Measurements from ENCODE around the gene NRP2.

- no peak for TF ChIP-seq GABPA (IDR thresholded peaks at IDR 0.05; ENCODE audit: low read depth, low read length)
- TF ChIP-seq GABPA (CRISPR knock-in tag; IDR thresholded peaks at IDR 0.05; ENCODE audit: low read depth): no peak
- TF ChIP-seq CTCF (CRISPR knock-in tag; IDR thresholded peaks at IDR 0.05): no peak
- TF ChIP-seq ZMAT3 (CRISPR knock-in tag; conservative IDR thresholded peaks at IDR 0.05): no peak
Measured at GRCh38 chr2:205802065-205802464, 119.8 kb downstream of the NRP2 start.
